Measurements from ENCODE around the gene PNPLA3.

Gene PNPLA3

GRCh38 chr22:43878831-43879550, 44.6 kb upstream of the PNPLA3 start:
- Histone ChIP-seq H3K27ac (replicated peaks) (no peak overlapping the region), H3K4me3 (replicated peaks; ENCODE audit: insufficient read depth, low read length) (no peak overlapping the region), H3K27me3 (ENCODE audit: insufficient read depth, poor library complexity, severe bottlenecking) (no peaks in the 10 kb centered on the region)
- no peak for TF ChIP-seq POLR2AphosphoS5 (IDR thresholded peaks at IDR 0.05; ENCODE audit: low read depth)
- no peak for TF ChIP-seq CTCF (IDR thresholded peaks at IDR 0.05; ENCODE audit: insufficient read depth, low read length)
- no peak for TF ChIP-seq GABPA (IDR thresholded peaks at IDR 0.05; ENCODE audit: low read depth)
- TF ChIP-seq REST (IDR thresholded peaks at IDR 0.05; ENCODE audit: insufficient replicate concordance, low read depth) = no peak
- TF ChIP-seq SPI1 (IDR thresholded peaks at IDR 0.05; ENCODE audit: borderline replicate concordance, low read depth) = no peak
- DNase-seq (ENCODE audit: low read depth in 1 of 2, low spot score in 1 of 2) = no peak

GRCh38 chr22:43879901-43880540, 43.6 kb upstream of the PNPLA3 start:
- no peak for DNase-seq (ENCODE audit: low read depth in 1 of 2, low spot score in 1 of 2)
- no peaks in the 10 kb centered on the region for H3K27me3 ChIP-seq (ENCODE audit: insufficient read depth, poor library complexity, severe bottlenecking)
- no peak for TF ChIP-seq REST (IDR thresholded peaks at IDR 0.05; ENCODE audit: insufficient replicate concordance, low read depth)
- no peak for TF ChIP-seq POLR2AphosphoS5 (IDR thresholded peaks at IDR 0.05; ENCODE audit: low read depth)
- no peak for TF ChIP-seq CTCF (IDR thresholded peaks at IDR 0.05; ENCODE audit: insufficient read depth, low read length)
- TF ChIP-seq GABPA (IDR thresholded peaks at IDR 0.05; ENCODE audit: low read depth) = no peak
- no peak overlapping the region for H3K27ac ChIP-seq (replicated peaks)
- no peak overlapping the region for H3K4me3 ChIP-seq (replicated peaks; ENCODE audit: insufficient read depth, low read length)

- no peak for DNase-seq (ENCODE audit: low read depth in 1 of 2, low spot score in 1 of 2)
- TF ChIP-seq POLR2AphosphoS5 (IDR thresholded peaks at IDR 0.05; ENCODE audit: low read depth) = no peak
- Histone ChIP-seq H3K27ac (replicated peaks) (no peak overlapping the region), H3K4me3 (replicated peaks; ENCODE audit: insufficient read depth, low read length) (no peak overlapping the region), H3K27me3 (ENCODE audit: insufficient read depth, poor library complexity, severe bottlenecking) (no peaks in the 10 kb centered on the region)
Observed at GRCh38 chr22:43880541-43880991, 43.0 kb upstream of the PNPLA3 start.

- Histone ChIP-seq H3K27ac (replicated peaks) (no peak overlapping the region), H3K4me3 (replicated peaks; ENCODE audit: insufficient read depth, low read length) (no peak overlapping the region), H3K27me3 (ENCODE audit: insufficient read depth, poor library complexity, severe bottlenecking) (no peaks in the 10 kb centered on the region)
- TF ChIP-seq REST (IDR thresholded peaks at IDR 0.05; ENCODE audit: insufficient replicate concordance, low read depth) (no peak), CTCF (IDR thresholded peaks at IDR 0.05; ENCODE audit: insufficient read depth, low read length) (no peak), GABPA (IDR thresholded peaks at IDR 0.05; ENCODE audit: low read depth) (no peak), POLR2AphosphoS5 (IDR thresholded peaks at IDR 0.05; ENCODE audit: low read depth) (no peak), SPI1 (IDR thresholded peaks at IDR 0.05; ENCODE audit: borderline replicate concordance, low read depth) (no peak)
- DNase-seq (ENCODE audit: low read depth in 1 of 2, low spot score in 1 of 2) = no peak
Observed at GRCh38 chr22:43881091-43882061, 42.2 kb upstream of the PNPLA3 start.
